GM12864 (cell line): ENCODE results near the gene SRC.
A peak's percentile ranks its signal among the peaks of the same experiment; 100 is the strongest.

Experiments used
- DNase-seq: peaks from one replicate; pipeline ENCODE4 v3.0.0-alpha.2; 2011; ENCODE audit warnings: low read depth
- H3K4me3 ChIP-seq: 2 replicates; pipeline ENCODE4 v1.5.1; 2011; ENCODE audit warnings: mild to moderate bottlenecking, low read depth, low read length, control low read depth
- TF ChIP-seq, protein P1 (sequence below): IDR thresholded peaks from 2 replicates; pipeline ENCODE4 v1.5.1; 2011; ENCODE audit warnings: low read depth, mild to moderate bottlenecking, moderate library complexity, low read length, control low read depth, inconsistent platforms; ENCODE audit errors: missing control alignments

SRC gene

DNA sequence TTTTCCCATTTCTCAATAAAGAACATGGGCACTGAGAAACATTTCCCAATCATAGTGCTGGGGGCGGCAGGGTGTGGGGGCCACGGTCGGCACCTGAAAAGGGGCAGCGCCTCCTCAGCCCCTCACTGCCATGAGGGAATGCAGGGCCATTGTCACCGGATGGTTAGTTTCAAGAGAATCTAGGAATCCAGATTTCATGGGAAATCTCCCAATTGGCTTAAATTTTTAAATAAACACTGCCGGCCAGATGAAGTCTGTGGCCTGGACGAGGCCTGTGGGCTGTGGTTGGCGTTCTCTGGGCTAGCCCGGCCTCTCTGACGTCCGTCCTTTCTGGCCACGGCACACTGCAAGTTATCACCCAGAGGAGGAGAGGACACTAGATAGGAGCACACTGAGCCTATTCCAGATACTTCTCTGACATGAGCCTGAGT lies 30.9 kb upstream of the SRC start:
- no peak for DNase-seq
- no peak overlapping the region for H3K4me3 ChIP-seq
- TF ChIP-seq, protein P1, sequence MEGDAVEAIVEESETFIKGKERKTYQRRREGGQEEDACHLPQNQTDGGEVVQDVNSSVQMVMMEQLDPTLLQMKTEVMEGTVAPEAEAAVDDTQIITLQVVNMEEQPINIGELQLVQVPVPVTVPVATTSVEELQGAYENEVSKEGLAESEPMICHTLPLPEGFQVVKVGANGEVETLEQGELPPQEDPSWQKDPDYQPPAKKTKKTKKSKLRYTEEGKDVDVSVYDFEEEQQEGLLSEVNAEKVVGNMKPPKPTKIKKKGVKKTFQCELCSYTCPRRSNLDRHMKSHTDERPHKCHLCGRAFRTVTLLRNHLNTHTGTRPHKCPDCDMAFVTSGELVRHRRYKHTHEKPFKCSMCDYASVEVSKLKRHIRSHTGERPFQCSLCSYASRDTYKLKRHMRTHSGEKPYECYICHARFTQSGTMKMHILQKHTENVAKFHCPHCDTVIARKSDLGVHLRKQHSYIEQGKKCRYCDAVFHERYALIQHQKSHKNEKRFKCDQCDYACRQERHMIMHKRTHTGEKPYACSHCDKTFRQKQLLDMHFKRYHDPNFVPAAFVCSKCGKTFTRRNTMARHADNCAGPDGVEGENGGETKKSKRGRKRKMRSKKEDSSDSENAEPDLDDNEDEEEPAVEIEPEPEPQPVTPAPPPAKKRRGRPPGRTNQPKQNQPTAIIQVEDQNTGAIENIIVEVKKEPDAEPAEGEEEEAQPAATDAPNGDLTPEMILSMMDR = no peak

DNA sequence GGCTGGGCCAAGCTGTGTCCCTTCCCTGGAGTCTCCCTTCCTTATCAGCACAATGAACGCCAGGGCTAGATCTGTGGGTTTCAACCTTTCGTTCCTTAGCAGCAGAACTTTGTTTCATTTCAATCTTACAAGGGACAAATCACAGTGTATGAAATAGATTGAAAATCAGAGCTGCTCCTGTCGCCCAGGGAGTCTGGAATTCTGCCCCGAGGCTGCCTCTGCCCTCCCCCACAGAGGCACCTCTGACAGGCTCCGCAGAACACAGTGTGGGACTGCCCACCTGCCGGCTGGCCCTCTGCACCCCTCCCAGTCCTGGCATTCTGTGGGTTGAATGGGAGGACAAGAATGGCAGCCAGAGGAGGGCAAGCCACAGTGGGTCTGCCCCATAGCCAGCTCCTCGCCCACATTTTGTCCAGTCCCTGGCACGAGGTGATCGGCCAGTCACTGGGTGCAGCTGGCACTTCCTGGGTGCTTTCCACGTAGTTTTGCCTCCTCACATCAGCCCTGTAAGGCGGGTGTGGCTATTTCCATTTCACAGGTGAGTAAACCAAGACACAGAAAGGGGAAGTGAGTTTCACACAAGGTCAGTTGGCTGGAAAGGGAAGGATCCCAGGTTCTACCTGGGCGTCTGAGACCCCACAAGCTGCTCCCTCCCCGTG lies 30.4 kb upstream of the SRC start:
- no peak for DNase-seq
- H3K4me3 ChIP-seq = no peak overlapping the region
- TF ChIP-seq, protein P1 = no peak

DNA sequence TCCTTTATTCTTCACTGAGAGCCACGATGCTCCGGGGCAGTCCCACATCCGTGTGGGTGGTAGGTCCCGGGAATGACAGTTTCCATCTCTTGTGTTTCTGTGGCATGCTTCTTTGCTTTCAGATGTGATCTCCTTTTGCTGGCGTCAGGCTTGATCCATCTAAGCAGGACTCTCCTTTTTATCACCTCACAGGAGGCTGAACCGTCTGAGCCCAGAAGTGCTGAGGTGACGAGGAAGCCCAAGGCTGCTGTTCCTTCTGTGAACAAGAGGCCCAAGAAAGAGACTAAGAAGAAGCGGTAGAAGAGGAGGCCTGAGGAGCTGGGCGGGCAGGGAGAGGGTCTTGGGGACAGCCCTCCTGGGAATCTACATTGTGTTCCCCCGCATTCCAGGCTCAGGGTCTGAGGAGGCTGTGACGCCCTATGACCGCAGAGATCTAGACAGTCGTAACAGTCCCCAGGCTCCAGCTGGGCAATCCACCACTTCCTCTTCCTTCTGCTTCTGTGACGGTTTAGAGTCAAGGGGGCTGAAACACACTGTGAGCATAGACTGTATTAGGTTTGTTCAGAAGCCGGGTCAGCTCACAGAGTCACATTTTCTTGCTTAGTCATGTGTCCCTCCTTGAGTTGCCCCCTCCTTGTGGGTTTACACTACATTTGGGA lies 29.7 kb upstream of the SRC start:
- peak; percentile 70 for DNase-seq
- TF ChIP-seq, protein P1 = no peak
- no peak overlapping the region for H3K4me3 ChIP-seq

DNA sequence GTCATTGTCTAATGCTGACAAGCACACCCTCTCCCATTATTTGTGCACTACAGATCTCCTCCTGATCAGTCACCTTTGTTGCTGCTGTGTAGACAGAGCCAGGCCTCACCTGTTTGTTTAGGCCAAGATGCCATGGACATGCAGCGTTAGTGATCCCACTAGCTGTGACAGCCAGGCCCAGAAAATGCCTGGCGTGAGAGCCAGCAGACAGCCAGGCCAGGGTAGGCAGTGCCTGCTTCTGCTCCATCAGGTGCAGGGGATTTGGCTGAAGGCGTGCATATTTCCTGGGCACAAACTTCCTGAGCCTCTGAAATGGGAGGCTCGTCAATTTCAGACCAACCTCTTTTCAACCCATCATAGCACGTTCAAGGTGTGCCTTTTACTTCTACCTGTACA lies 29.2 kb upstream of the SRC start:
- no peak overlapping the region for H3K4me3 ChIP-seq
- no peak for DNase-seq
- TF ChIP-seq, protein P1 = no peak

DNA sequence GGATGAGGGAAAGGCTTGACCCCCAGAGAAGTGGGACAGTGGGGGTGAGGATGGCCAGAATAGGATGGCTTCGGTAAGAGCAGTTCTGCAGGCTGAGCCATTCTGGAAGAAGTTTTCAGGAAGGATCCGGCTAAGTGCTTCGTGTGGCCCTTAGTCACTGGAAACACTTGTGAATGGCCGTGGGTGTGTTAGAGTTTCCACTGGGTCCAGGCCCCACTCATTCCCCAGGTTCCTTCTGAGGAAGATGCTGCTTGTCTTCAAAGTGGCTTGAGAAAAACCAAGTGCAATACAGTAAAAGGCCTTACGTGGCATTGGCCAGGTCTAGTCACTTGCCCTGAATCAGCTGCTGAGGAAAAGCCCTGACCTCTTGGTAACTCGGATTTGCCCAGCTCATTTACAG lies 28.6 kb upstream of the SRC start:
- TF ChIP-seq, protein P1 = no peak

DNA sequence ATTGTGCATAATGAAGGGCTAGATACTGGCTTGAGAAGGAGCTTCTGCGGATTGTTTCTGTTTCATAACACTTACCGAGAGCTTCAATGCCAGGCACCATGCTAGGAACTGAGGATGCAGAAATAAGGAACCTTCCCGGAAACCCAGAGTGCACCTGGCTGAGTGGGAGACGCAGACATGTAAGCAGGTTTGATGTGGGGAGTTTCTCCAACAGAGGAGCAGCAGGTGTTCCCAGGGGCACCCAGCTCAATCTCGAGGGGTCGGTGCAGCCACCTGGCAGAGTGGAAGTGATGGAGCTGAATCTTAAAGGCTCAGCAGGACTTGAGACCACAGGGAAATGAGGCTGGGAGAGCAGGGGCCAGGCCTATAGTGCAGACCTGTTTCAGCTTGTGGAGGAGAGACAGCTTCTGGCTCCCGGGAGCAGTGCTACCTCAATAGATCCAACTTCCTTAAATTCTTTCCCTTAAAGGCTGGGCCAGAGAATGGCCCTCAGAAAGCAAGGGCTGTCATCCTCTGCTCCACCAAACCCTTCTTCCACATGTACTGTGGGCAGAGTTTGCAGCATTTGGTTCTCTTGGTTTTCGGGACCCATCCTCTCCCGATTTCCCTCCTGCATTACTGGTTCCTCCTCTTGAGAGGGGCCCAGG lies 27.8 kb upstream of the SRC start:
- TF ChIP-seq, protein P1 = no peak
- no peak for DNase-seq
- no peak overlapping the region for H3K4me3 ChIP-seq

More for the DNA sequence above, 28.6 kb upstream of the SRC start:
- H3K4me3 ChIP-seq = no peak overlapping the region
- DNase-seq = no peak
